GM18868 (cell line): ENCODE results near the gene ASCC1.
"Not testable (repeated sequence)": the region's sequence is repeated elsewhere in the genome, so short reads cannot be mapped to it uniquely, and the experiment has no call there.

Experiments
- ATAC-seq: cut with Tn5 transposase; IDR thresholded peaks from one replicate; pipeline ENCODE4 v1.9.1; 2021; ENCODE audit warnings: mild to moderate bottlenecking, moderate library complexity; ENCODE audit not compliant: unreplicated experiment

Gene ASCC1

DNA sequence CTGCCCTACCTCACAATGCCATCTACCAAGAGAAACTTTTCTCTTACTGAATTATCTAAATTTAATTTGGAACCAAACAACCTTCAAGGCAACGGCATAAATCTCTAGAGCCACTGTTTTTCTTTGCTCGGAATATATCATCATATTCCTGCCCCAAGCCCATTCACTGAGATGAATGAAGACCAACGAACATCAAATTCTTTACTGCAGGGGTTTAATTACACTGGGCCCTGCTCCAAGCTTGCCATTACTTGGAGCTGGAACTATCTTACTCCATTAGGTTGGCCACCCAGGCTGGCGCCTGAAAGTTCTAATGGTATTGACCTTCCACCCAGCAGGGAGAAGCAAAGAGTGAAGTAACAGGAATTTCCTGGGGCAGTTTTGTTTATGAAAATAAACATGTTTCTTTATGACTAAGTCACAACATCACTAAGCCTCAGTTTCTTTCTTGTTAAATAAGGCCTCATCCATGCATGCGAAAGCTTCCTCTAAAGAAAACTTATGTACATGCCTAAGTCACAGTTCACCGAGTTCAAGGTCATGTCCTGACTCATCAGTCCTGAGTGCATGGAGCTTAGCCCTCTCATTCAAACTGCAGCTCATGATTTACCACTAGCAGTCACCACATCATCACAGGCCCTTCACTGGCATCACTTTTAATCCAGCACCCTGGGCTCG lies 42.3 kb downstream of the ASCC1 start:
- ATAC-seq, result peak; percentile 41

DNA sequence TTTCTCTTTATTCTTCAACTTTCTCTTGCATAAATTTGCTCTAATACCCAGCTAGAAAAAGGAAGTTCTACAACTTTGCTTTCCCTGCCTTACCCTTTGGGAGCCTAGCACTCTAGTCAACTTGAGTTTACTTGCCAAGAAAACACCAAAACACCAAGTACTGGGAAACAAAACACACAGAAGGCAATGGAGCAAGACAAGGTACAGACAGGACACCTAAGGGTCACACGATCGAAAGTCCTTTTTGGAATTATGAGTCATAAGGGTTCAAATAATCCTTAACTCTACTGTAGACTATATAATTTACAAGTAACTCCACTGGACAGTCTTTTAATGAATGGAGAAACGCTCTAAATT lies 42.8 kb downstream of the ASCC1 start:
- no peak for ATAC-seq

DNA sequence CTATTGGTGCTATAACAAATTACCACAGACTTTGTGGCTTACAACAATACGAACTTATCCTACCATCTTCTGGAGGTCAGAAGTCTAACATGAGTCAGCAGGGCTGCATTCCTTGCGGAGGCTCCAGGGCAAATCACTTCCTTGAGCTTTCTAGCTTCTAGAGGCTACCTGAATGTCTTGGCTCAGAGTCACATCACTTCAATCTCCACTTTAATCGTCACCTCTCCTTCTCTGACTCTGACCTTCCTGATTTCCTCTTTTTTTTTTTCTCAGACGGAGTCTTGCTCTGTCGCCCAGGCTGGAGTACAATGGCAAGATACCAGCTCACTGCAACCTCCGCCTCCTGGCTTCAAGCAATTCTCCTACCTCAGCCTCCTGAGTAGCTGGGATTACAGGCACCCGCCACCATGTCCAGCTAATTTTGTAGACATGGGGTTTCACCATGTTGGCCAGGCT lies 44.9 kb downstream of the ASCC1 start:
- ATAC-seq, result no peak

DNA sequence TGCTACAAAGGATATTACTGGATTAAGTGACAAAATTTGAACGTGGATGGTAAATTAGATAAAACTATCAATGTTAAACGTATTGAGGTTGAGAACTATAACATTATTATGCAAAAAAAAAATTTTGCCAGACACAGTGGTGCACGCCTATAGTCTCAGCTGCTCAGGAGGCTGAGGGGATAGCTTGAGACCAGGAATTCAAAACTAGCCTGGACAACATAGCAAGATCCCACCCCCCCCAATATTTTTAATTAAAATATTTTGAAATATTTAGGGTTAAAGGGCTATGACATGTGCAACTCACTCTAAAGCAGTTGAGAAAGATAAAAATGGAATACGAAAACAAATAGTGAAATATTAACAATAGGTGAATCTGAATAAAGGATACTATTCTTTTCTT lies 45.3 kb downstream of the ASCC1 start:
- ATAC-seq, result no peak

DNA sequence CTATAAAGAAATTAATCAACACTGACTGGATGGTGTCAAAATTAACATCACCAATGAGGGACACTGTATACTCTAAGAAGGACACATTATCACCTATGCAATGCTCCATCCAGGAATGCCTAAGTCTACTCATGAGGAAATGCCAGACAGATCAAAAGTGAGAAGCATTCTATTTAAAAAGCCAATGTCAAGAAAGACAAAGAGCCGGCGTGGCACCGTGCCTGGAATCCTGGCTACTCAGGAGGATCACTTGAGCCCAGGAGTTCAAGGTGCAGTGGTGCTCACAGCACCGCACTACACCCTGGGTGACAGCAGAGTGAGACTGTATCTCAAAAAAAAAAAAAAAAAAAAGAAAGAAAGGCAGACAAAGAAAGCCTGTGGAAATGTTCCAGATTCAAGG lies 45.8 kb downstream of the ASCC1 start:
- no peak for ATAC-seq

DNA sequence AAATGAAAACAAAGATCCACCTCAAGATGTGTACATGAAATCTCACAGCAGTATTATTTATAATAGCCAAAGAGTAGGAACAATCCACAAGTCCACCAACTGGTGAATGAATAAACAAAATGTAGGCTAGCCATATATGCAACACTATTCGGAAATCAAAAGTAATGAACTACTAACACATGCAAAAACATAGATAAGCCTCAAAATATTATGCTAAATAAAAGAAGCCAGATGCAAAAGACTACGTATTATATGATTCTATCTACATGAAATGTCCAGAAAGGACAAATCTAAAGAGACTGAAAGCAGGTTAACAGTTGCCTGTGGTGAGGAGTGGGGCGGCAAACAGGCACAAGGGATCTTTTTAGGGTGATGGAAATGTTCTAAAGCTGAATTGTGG lies 49.0 kb downstream of the ASCC1 start:
- no peak for ATAC-seq

DNA sequence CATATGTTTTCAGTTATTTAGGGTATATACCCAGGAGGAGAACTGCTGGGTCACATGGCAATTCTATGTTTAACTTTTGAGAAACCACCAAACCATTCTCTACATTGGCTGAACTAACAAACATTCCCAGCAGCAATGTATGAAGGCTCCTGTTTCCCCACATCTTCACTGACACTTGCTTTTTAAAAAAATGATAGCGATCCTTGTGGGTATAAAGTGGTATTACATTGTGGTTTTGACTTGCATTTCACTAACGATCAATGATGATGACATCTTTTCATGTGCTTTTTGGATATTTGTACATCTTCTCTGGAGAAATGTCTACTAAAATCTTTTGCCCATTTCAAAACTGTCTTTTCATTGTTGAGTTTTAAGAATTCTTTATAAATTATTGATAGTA lies 51.5 kb downstream of the ASCC1 start:
- no peak for ATAC-seq

DNA sequence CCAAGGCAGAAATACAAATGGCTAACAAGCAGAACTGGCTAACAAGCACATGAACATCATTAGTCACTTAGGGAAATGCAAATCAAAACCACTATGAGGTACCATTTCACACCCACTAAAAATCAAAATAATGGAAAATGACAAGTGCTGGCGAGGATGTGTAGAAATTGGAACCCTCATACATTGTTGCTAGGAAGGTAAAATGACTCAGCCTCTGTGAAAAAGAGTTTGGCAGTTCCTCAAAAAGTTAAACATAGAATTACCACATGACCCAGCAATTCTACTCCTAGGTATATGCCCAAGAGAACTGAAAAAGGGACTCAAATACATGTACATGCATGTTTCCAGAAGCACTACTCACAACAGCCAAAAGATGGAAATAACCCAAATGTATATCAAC lies 53.1 kb downstream of the ASCC1 start:
- no peak for ATAC-seq

DNA sequence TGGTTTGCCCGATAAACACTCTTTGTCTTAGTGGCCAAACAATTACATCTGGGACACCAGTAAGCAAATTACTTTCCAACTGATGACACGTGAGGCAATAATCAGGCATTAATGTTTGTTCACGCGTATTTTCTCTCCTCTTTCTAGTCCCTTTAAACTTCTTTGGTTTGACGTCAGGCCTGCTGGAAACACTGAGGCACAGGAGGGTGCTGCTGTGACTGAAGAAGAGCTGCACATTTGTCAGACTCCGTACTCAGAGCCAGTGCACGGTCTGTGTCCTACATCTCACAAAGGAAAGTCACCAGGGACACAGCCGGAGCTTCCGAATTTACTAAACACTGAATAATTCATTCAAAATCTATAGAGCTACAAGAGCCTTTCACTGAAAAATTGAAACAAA lies 57.9 kb downstream of the ASCC1 start:
- ATAC-seq, result no peak

DNA sequence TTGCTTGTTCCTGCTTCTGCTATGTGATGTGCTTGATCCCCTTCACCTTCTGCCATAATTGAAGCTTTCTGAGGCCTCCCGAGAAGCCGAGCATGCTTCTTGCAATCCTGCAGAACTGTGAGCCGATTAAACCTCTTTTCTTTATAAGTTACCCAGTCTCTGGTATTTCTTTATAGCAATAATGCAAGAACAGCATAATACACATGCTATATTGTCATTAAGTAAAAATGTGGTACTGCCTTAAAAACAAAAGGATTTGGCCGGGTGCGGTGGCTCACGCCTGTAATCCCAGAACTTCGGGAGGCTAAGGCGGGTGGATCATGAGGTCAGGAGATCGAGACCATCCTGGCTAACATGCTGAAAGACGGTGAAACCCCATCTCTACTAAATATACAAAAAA lies 59.9 kb downstream of the ASCC1 start:
- ATAC-seq, result no peak

DNA sequence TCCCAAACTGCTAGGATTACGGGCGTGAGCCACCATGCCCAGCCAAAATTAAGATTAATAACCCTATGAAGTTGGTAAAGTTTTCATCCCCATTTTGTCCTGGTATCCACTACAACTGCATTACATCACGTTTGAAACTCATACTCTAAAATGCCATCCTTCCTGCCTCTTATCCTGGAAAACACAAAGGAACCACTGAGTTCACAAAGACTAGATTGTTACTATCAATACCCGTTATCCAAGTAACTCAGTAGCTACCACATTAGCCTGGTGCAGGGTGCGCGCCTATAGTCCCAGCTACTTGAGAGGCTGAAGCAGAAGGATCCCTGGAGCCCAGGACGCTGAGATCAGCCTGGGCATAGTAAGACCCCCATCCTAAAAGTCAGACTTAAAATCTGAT lies 63.8 kb downstream of the ASCC1 start:
- ATAC-seq, result no peak

DNA sequence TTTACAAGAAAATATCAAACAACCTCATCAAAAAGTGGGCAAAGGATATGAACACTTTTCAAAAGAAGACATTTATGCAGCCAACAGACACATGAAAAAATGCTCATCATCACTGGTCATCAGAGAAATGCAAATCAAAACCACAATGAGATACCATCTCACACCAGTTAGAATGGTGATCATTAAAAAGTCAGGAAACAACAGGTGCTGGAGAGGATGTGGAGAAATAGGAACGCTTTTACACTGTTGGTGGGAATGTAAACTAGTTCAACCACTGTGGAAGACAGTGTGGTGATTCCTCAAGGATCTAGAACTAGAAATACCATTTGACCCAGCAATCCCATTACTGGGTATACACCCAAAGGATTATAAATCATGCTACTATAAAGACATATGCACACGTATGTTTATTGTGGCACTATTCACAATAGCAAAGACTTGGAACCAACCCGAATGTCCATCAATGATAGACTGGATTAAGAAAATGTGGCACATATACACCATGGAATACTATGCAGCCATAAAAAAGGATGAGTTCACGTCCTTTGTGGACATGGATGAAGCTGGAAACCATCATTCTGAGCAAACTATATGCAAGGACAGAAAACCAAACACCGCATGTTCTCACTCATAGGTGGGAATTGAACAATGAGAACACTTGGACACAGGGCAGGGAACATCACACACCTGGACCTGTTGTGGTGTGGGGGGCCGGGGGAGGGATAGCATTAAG lies 65.2 kb downstream of the ASCC1 start:
- not testable (repeated sequence) for ATAC-seq

DNA sequence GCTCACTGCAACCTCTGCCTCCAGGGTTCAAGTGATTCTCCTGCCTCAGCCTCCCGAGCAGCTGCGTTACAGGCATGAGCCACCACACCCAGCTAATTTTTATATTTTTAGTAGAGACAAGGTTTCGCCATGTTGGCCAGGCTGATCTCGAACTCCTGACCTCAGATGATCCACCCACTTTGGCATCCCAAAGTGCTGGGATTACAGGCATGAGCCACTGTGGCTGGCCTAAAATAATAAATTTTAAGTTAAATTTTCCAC lies 68.8 kb downstream of the ASCC1 start:
- not testable (repeated sequence) for ATAC-seq

DNA sequence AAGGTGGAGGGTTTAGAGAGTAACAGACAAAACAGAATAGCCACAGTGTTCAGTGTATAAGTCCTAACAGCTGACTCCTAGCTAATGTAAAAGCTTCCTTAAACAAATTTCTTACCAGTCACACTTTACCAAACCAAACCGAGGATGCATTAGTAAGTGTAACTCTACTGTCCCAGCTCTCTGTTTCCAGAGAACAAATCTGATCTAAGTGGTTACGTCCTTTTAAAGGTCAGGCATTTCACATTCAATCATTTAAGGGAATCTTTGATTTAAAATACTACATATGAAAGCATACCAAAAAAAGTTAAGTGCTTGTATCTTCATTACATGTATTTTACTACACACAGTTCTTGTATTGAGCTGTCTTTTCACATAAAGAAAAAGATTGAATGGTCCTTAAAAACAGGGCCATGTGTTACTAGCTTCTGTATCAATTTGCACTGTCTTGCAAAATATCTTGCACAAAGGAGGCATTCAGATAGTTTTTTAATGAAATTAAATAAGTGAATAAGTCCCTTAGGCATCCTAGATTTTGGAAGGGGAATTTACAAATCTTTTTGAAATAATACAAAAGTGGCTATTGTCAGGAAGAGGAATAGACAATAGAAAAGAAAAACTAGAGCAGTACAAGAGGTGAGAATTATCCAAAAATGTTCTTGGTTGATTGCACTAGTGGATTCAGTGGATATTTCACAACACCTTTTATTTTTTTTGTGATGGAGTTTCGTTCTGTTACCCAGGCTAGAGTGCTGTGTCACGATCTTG lies 69.3 kb downstream of the ASCC1 start:
- ATAC-seq, result no peak

DNA sequence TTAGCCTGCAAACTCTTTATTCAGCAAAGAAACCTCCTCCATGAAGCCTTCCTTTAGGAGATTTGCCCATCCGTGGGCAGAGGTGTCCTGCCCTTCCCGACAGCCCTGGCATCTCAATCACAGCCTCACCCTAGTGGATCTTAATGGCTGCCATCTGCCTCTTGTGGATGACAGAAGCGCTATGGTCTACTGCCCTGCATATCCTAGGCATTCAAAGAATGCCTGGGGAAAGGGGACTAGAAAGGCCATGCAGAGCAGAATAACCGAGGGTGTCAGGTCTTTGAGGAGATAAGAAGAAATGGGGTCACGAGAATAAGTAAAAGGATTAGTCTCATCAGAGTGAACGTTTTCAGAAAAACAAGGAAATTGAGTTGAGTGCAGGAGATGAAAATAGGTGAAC lies 70.0 kb downstream of the ASCC1 start:
- ATAC-seq, result no peak

DNA sequence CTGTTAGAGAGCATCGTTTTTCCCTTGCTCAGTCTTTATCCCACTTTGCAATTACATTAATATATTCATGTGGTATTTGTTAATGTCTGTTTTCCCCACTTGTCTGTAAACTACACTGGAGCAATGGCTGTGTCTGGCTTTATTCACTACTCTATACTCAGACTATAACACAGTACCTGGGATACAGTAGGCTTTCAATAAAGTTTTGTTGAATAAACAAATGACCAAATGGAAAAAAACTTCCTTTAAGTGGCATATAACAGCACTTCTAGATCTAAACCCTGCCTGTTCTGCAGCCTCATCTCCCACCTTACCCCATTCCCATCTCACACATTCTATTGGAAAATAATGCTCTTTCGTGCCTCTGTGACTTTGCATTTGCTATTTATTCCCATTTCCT lies 70.4 kb downstream of the ASCC1 start:
- ATAC-seq, result no peak

DNA sequence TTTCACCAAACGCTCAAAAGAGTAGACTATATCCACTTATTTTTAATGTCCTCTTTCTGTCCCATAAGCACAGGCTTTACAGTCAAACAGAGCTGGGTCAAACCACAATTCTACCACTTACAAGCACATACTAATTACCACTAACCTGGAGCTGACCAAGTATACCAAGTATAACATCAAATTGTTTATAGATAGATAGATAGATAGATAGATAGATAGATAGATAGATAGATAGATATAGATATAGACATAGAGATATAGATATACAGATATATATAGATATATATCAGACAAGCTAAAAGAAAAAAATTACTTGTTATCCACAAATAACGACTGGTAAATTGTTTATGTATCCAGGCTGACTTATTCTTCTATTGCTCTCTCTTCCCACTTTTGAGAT lies 75.2 kb downstream of the ASCC1 start:
- ATAC-seq, result no peak

DNA sequence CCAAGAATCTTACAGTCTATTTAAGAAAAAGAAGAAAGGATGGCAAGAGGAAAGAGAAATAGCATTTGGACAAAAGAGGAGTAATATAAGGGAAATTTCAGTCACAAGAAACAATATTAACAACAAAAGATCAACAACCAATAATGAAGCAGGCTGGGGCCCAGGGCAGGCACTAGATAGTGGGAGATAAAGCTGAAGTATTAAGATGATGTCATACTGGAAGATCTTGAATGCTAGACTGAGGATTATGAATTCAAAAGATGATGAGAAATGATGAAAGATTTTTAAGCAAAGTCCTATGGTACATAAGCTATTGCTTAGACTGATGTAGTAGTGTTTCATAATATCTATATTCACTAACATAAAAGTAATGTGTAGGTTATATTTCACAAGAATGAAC lies 75.9 kb downstream of the ASCC1 start:
- ATAC-seq, result no peak

DNA sequence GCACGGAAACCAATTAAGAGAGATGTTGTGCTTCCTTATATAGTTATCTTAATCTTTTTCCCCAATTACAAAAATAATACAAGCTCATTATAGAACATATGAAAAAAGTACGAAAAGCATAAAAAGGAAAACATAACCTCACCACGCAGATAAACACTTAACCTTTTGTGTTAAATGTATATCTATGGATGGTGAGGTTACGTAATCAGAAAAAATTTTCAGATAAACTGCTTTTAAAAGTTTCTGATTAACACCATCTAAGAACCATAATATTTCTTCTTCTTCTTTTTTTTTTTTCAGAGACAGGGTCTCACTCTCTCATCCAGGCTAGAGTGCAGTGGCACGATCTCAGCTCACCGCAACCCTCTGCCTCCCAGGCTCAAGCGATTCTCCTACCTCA lies 78.5 kb downstream of the ASCC1 start:
- no peak for ATAC-seq

DNA sequence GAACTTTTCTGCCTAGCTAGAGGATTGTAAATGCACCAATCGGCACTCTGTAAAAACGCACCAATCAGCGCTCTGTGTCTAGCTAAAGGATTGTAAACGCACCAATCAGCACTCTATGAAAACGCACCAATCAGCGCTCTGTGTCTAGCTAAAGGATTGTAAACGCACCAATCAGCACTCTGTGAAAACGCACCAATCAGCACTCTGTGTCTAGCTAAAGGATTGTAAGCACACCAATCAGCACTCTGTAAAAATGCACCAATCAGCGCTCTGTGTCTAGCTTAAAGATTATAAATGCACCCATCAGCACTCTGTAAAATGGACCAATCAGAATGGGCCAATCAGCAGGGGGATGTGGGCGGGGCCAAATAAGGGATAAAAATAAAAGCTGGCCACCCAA lies 79.9 kb downstream of the ASCC1 start:
- ATAC-seq, result not testable (repeated sequence)

DNA sequence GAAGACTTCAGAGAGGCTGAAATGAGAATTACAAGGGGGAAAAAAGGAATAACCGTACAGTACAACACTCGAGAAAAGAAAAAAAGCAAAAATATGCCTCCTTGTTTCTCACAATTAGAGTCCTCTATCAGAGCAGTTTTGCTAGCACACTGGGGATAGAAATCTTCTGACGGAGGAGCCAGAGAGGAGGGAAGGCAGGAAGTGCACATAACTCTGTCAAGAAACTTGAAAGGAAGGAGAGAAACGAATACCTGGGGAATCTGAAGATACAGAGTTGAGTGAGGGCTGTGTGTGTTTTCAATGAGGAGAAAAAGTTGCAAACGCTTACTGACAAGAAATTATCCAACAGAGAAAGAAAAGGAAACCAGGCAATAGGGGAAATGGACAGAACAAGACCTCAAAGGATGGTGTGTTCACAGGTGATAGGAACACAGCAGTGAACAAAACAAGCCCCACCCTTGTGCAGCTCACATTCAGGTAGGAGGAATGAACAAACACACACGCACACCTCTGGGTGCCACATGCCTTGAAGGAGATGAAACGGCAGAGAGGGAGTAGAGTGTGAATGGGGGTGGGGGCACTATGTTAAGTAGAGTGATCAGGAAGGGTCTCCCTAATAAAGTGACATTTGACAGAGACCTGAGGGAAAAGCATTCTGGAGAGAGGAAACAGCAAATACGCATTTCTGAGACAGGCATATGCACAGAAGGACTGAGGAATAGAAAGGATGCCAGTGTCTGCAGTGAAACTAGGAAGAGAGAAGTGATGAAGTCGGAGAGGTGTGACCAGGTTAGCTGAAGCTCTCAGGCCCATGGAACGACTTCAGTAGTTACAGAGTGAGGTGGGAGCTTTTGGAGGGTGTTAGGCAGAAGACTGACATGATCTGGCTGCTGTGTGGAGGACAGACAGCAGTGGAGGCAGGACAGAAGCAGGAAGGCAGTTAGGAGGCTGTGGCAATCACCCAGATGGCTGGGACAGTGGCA lies 81.0 kb downstream of the ASCC1 start:
- no peak for ATAC-seq
